B cell (primary cell): ENCODE data around the gene AFF2. TPM values are rescaled to one million over a fixed set of nuclear protein-coding genes. Genes with fewer than 3 reads are reported as not detected.

ENCODE experiments used
- ATAC-seq: fragments of 200-7000 bp; cut with Tn5 transposase; one replicate; pipeline ENCODE4 v1.10.0; 2021; ENCODE audit warnings: low read depth, mild to moderate bottlenecking, moderate number of reproducible peaks, moderate library complexity
- CTCF ChIA-PET: fragments of 350-600 bp; sonication (Branson Sonifier 250); formaldehyde crosslinking; loops from one replicate; lab custom pipeline; 2021; ENCODE audit warnings: antibody characterized with exemption, inconsistent platforms; lab: Charles Lee
- POLR2A ChIA-PET: fragments of 350-600 bp; sonication (Branson Sonifier 250); formaldehyde crosslinking; loops from one replicate; lab custom pipeline; 2021; ENCODE audit warnings: antibody characterized with exemption; lab: Charles Lee
- DNase-seq: peaks from one replicate; pipeline ENCODE4 v3.0.0; 2013
- H2AFZ ChIP-seq: 2 replicates; pipeline ENCODE4 v1.6.1; 2012; ENCODE audit warnings: mild to moderate bottlenecking, low read depth, low read length; ENCODE audit not compliant: insufficient read depth, poor library complexity, severe bottlenecking
- H3K27ac ChIP-seq, 2 donors: 1 replicate in 1 of 2; 2 replicates in 1 of 2; pipeline ENCODE4 v1.5.1; 2012 to 2013; ENCODE audit warnings: low read length in 2 of 2, mild to moderate bottlenecking in 2 of 2, moderate library complexity in 1 of 2
- H3K27me3 ChIP-seq, 4 experiments: fragments of 200-600 bp in 1 of 4; sonication (generic) in 1 of 4; replicated peaks in 1 of 4; 1 replicate in 2 of 4; 2 replicates in 2 of 4; pipeline versions ENCODE4 v1.6.1 to v1.7.0; 2013 to 2016; ENCODE audit warnings: low read length in 3 of 4, mild to moderate bottlenecking in 2 of 4, mixed read lengths in 1 of 4, moderate library complexity in 1 of 4; ENCODE audit not compliant: insufficient read depth in 4 of 4, control insufficient read depth in 3 of 4; ENCODE audit errors: control extremely low read depth in 1 of 4
- H3K36me3 ChIP-seq, 2 experiments: replicated peaks in 1 of 2; 1 replicate in 1 of 2; 2 replicates in 1 of 2; pipeline versions ENCODE4 v1.6.1 to v1.7.1; 2013; ENCODE audit warnings: low read length in 1 of 2; ENCODE audit not compliant: insufficient read depth in 2 of 2, control insufficient read depth in 1 of 2; ENCODE audit errors: control extremely low read depth in 1 of 2, extremely low read depth in 1 of 2
- H3K4me1 ChIP-seq, 2 donors: fragments of 200-600 bp in 1 of 2; sonication (generic) in 1 of 2; 1 replicate in 1 of 2; 2 replicates in 1 of 2; pipeline versions ENCODE4 v1.5.1 to v1.6.1; 2013 to 2017; ENCODE audit warnings: low read length in 2 of 2; ENCODE audit not compliant: control insufficient read depth in 2 of 2, insufficient read depth in 2 of 2
- H3K4me2 ChIP-seq: replicated peaks from 2 replicates; pipeline ENCODE3; 2012; ENCODE audit warnings: mild to moderate bottlenecking, low read depth, low read length; ENCODE audit not compliant: poor library complexity, severe bottlenecking
- H3K4me3 ChIP-seq, 5 experiments: fragments of 200-600 bp in 1 of 5; sonication (generic) in 1 of 5; 1 replicate in 3 of 5; 2 replicates in 2 of 5; pipeline versions ENCODE4 v1.5.1 to v1.7.0; 2011 to 2016; ENCODE audit warnings: low read length in 4 of 5, mild to moderate bottlenecking in 4 of 5, low read depth in 2 of 5, control low read depth in 1 of 5, moderate library complexity in 1 of 5; ENCODE audit not compliant: insufficient read depth in 1 of 5; ENCODE audit errors: control extremely low read depth in 1 of 5, extremely low read depth in 1 of 5
- H3K79me2 ChIP-seq: fragments of 200-600 bp; sonication (generic); one replicate; pipeline ENCODE4 v1.6.0; 2016; ENCODE audit warnings: low read length; ENCODE audit not compliant: control insufficient read depth, insufficient read depth
- H3K9ac ChIP-seq: fragments of 200-600 bp; sonication (generic); 2 replicates; pipeline ENCODE4 v1.6.1; 2017; ENCODE audit warnings: mild to moderate bottlenecking, low read length, moderate library complexity
- H3K9me3 ChIP-seq, 3 donors: one replicate each; pipeline versions ENCODE4 v1.6.1 to v1.7.1; 2013; ENCODE audit warnings: low read length in 2 of 3; ENCODE audit not compliant: control insufficient read depth in 2 of 3, insufficient read depth in 1 of 3; ENCODE audit errors: control extremely low read depth in 1 of 3
- H4K20me1 ChIP-seq: 2 replicates; pipeline ENCODE4 v1.6.0; 2012; ENCODE audit warnings: mild to moderate bottlenecking, low read length; ENCODE audit not compliant: insufficient read depth, control insufficient read depth, poor library complexity, severe bottlenecking
- H3K27ac Mint-ChIP-seq: one replicate; pipeline ENCODE4 v1.8.0; 2021; ENCODE audit warnings: mixed read lengths
- H3K27me3 Mint-ChIP-seq: one replicate; pipeline ENCODE4 v1.8.0; 2021; ENCODE audit warnings: mixed read lengths
- H3K4me1 Mint-ChIP-seq: one replicate; pipeline ENCODE4 v1.8.0; 2021; ENCODE audit warnings: mixed read lengths
- H3K4me3 Mint-ChIP-seq: one replicate; pipeline ENCODE4 v1.8.0; 2021; ENCODE audit warnings: mixed read lengths
- H3K9me3 Mint-ChIP-seq: one replicate; pipeline ENCODE4 v1.8.0; 2022; ENCODE audit warnings: mixed read lengths; ENCODE audit not compliant: insufficient read depth
- CTCF ChIP-seq: fragments of 200-600 bp; IDR thresholded peaks from one replicate; pipeline ENCODE4 v1.8.0; 2022; ENCODE audit warnings: antibody characterized with exemption, mild to moderate bottlenecking
- EZH2 ChIP-seq: IDR thresholded peaks from 2 replicates; pipeline ENCODE4 v1.6.1; 2012; ENCODE audit warnings: borderline replicate concordance, low read depth, mild to moderate bottlenecking, moderate library complexity, low read length; ENCODE audit not compliant: insufficient read depth, poor library complexity, severe bottlenecking
- WGBS: methylation state at CpG from one replicate; pipeline ENCODE4 v1.1.5; 2013; ENCODE audit warnings: missing lambda C conversion rate; ENCODE audit not compliant: insufficient coverage; 5-methylcytosine and 5-hydroxymethylcytosine counted together
- intact Hi-C: fragments of 100-400 bp; cut with micrococcal nuclease; formaldehyde crosslinking; loops from one replicate; pipeline ENCODE4 v1.10.0; 2022
- polyA plus RNA-seq: library from polyadenylated mRNA; depleted of rRNA; stranded (reverse); fragments of >200 nt; gene quantifications from 2 replicates; pipeline ENCODE4 v1.2.3, GENCODE V29; 2012
- total RNA-seq, 2 donors: library from RNA; stranded (reverse); fragments of 120-200 nt in 1 of 2; gene quantifications; 1 replicate in 1 of 2; 2 replicates in 1 of 2; pipeline versions ENCODE4 v1.2.3 to v1.2.4, GENCODE V29; 2013 to 2022

Gene AFF2
- total and polyA plus RNA-seq, 2 donors (not counting 1 experiment from before 2014, with no cell fraction given), result 0.06 to 12.0 TPM

GRCh38 chrX:148535639-148536038 is 35.2 kb downstream of the AFF2 start:
- Histone ChIP-seq H3K4me1 (no peaks in the 10 kb centered on the region), H2AFZ (no peak overlapping the region), H3K79me2 (no peaks in the 10 kb centered on the region), H4K20me1 (no peaks in the 10 kb centered on the region), H3K9ac (no peak overlapping the region), H3K27ac (no peak overlapping the region), H3K9me3 (no peaks in the 10 kb centered on the region), H3K4me2 (no peak overlapping the region), H3K27me3 (no peaks in the 10 kb centered on the region), H3K36me3 (no peaks in the 10 kb centered on the region), H3K4me3 (no peak overlapping the region)
- H3K9me3 Mint-ChIP-seq, result no peaks in the 10 kb centered on the region
- TF ChIP-seq CTCF (no peak), EZH2 (no peak)
- ChIA-PET POLR2A (no interaction called here), CTCF (no interaction called here)
- no peak overlapping the region for H3K27ac Mint-ChIP-seq
- DNase-seq (no peak), ATAC-seq (no peak)
- intact Hi-C loops, result no loop called here
- peaks cover 8% of the 10 kb centered on the region for H3K4me1 Mint-ChIP-seq
- WGBS, result 100% methylated on average over 1 of the region's 4 CpGs
- H3K4me3 Mint-ChIP-seq, result no peak overlapping the region
- H3K27me3 Mint-ChIP-seq, result no peaks in the 10 kb centered on the region

DNA sequence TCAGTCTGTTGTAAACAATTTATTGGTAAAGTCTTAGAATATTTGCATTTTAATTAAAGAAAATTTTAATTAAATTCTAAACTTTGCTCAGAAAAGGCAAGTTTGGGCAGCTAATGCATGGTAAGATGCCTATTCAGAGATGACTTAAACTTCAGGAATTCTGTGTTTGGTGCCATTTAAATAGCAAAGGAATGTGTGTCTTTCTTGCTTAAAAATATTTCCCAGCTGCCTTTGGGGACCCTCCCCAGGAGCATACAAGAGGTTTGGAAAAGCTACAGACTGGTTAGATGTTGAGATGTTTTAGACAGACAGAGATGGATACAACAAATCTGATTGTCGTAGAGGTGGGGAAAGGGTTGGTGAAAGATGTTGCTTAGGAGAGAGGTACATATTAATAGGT is 36.5 kb downstream of the AFF2 start:
- Histone ChIP-seq H3K27me3 (no peaks in the 10 kb centered on the region), H4K20me1 (no peaks in the 10 kb centered on the region), H3K4me2 (no peak overlapping the region), H3K36me3 (no peaks in the 10 kb centered on the region), H3K9me3 (no peaks in the 10 kb centered on the region), H2AFZ (no peak overlapping the region), H3K27ac (no peak overlapping the region), H3K4me3 (no peak overlapping the region), H3K4me1 (peaks cover 8 to 9% of the 10 kb centered on the region in 2 donors), H3K9ac (no peak overlapping the region), H3K79me2 (no peaks in the 10 kb centered on the region)
- POLR2A ChIA-PET, result no interaction called here
- whole genome bisulfite sequencing, result no CpG with 5 or more reads among the region's 1 CpG
- Mint-ChIP-seq H3K9me3 (no peaks in the 10 kb centered on the region), H3K4me1 (peaks cover 19% of the 10 kb centered on the region), H3K27me3 (no peaks in the 10 kb centered on the region), H3K4me3 (no peak overlapping the region), H3K27ac (no peak overlapping the region)
- DNase-seq (no peak), ATAC-seq (no peak)
- TF ChIP-seq EZH2 (no peak), CTCF (no peak)
- CTCF ChIA-PET, result no interaction called here
- intact Hi-C loops, result no loop called here
